Activated CD8-positive, alpha-beta memory T cell treated with anti-CD3 and anti-CD28 coated beads for 1 hour (primary cell): ENCODE results near the gene CTH.
"Not testable (repeated sequence)": the region's sequence is repeated elsewhere in the genome, so short reads cannot be mapped to it uniquely, and the experiment has no call there.

Source experiments
- DNase-seq, 2 donors: peaks; one replicate each; pipeline ENCODE4 v3.0.0-alpha.2; 2020; ENCODE audit warnings: low read depth in 1 of 2; ENCODE audit errors: extremely low read depth in 1 of 2

Gene CTH

GRCh38 chr1:70410604-70411359 lies at the start of gene CTH:
Gene CTH, plus strand, starts transcription at chr1:70411268. Its CDS starts 148 bp downstream, at chr1:70411416.
- DNase-seq: peak; percentile 80

GRCh38 chr1:70361727-70362398 lies 49.2 kb upstream of the CTH start:
- no peak for DNase-seq

GRCh38 chr1:70364439-70364838 lies 46.6 kb upstream of the CTH start:
- DNase-seq: no peak

DNA sequence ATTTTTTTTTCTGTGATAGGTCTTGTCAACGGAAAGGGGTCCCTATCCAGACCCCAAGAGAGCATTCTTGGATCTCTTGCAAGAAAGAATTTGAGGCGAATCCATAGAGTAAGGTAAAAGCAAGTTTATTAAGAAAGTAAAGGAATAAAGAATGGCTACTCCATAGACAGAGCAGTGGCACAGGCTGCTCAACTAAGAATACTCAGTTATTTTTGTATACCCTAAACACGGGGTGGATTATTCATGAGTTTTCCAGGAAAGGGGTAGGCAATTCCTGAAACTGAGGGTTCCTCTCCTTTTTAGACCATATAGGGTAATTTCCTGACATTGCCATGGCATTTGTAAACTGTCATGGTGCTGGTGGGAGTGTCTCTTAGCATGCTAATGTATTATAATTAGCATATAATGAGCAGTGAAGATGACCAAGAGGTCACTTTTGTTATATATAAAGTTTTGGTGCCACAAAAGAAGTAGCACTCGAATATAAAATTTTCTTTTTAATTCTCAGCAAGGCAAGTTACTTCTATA lies 44.6 kb upstream of the CTH start:
- not testable (repeated sequence) for DNase-seq

DNA sequence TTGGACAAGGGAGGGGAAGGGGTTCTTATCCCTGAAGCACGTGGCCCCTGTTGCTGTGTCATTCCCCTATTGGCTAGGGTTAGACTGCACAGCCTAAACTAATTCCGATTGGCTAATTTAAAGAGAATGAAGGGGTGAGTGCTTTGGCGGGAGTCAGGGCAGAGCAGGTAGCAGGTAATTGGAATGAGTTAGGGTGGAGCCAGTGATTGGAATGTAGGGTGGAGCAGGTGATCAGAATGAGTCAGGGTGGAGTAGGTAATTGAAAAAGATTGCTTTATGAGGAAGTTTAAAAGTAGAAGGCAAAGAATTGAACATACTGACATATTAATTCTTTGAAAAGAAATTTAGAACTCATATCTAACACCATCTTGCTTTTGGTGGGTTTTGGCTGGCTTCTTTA lies 44.1 kb upstream of the CTH start:
- DNase-seq: not testable (repeated sequence)

DNA sequence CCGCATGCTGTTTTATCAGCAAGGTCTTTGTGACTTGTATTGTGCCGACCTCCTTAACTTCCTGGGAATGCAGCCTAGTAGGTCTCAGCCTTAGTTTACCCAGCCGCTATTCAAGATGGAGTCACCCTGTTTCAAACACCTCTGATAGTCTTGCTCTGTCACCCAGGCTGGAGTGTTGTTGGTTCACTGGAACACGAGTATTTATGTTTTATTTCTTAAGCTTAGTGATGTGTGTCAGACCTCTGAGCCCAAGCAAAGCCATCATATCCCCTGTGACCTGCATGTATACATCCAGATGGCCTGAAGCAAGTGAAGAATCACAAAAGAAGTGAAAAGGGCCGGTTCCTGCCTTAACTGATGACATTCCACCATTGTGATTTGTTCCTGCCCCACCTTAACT lies 43.7 kb upstream of the CTH start:
- DNase-seq: not testable (repeated sequence)

DNA sequence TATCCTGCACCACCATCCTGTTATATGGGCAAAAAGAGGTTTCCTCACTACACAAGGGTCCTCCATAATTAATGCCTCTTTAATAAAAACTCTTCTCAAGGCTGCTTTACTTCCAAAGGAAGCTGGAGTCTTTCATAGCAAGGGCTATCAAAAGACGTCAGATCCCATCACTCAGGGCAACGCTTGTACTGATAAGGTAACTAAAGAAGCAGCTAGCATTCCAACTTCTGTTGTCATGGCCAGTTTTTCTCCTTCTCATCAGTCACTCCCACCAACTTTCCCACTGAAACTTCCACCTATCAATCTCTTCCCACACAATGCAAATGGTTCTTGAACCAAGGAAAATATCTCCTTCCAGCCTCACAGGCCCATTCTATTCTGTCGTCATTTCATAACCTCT lies 39.5 kb upstream of the CTH start:
- DNase-seq: not testable (repeated sequence)

- DNase-seq: no peak
Measured at GRCh38 chr1:70372426-70372825, 38.6 kb upstream of the CTH start.

GRCh38 chr1:70373580-70373979 lies 37.5 kb upstream of the CTH start:
- DNase-seq: not testable (repeated sequence)

GRCh38 chr1:70376196-70376595 lies 34.9 kb upstream of the CTH start:
- no peak for DNase-seq

DNA sequence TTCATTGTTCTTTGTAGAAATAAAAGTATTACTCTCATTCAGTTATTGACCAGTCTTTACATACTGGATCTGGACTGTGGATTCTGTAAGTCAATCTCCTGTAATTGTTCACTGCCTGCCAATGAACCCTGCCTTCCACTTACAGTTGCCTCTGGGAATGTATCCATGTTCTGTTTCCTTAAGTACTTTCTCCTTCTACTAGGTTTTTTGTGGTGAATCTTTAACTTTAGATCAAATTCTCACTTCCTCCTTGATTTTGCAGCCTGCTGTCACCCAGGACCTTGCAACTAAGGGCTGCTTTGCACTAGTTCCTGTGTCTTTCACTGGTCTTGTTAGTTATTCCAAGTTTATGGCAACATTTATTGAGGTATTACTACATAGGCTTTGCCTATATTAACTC lies 28.4 kb upstream of the CTH start:
- no peak for DNase-seq

DNA sequence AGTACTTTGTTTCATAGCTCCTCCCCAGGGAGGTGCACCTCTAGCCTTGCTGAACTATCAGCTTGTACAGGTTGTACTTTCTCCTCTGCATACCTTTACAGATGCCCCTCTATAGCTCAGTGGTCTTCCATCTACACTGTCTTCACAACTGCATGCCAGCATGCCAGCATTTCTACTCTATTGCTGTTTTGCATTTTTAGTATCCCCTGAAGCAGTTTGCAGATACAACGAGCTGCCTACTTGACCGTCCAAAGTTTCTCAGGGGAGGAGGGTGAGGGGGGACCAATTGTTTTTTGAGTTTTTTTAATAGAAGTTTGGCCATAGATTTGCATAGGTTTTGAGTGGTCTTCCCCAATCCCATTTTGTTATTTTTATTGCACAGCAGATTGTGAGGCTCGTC lies 27.6 kb upstream of the CTH start:
- DNase-seq: no peak

DNA sequence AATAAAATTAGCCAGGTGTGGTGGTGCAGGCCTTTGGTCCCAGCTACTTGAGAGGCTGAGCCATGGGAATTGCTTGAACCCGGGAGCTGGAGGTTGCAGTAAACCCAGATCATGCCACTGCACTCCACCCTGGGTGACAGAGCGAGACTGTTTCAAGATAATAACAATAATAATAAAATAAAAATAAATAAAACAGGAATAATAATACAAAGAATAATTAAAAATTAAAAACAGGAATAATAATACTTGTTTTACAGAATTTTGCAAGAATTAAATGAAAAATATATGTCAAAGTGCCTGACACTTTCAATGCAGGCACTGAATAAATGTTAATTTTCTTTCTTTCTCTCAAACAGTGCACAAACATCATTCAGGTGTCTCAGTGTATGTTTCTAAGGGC lies 26.5 kb upstream of the CTH start:
- DNase-seq: no peak

GRCh38 chr1:70385477-70385876 lies 25.6 kb upstream of the CTH start:
- DNase-seq: no peak

DNA sequence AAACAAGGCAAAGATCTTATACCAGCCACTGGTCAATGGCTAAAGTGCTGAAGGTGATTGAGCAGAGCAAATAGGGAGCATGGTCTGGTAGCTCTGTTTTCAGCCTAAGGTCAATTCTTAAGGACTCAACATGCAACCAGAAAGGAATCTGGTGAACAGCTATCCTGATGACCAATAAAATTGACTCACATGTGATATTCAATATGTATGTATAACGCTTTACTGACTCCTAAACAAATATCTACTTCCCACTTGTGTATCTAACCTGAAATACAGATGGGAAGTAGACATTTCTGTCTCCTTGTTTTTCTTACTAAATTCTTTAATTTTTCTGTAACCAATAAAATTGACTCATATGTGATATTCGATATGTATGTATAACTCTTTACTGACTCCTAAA lies 24.9 kb upstream of the CTH start:
- DNase-seq: no peak

DNA sequence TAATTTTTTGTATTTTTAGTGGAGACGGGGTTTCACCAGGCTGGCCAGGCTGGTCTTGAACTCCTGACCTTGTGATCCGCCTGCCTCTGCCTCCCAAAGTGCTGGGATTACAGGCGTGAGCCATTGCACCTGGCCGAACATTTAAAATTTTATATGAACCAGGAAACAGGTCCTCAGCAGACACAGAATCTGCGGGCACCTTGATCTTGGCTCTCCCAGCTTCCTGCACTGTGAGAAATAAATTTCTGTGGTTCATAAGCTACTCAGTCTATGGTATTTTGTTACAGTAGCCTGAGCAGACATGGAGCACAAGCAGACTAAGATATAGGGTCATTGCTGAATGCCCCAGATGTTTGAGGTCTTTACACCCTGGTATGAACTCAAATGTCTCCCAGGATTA lies 23.6 kb upstream of the CTH start:
- no peak for DNase-seq

DNA sequence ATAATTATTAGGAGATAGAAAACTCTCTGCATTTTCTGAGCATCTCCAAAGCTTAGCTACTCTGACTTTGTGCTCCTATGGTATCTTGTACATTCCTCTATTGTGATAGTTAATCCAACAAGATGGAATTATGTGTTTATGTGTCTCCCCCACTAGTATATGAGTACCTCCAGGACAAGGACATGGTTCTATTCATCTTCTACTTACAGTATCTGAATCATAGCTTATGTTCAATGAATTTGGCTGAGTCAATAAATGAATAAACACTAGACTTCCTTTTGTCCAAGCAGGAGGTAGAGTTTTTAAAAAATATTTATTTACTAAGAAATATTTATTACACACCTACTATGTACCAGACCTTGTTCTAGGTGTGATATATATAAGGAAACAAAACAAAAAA lies 18.4 kb upstream of the CTH start:
- DNase-seq: no peak

DNA sequence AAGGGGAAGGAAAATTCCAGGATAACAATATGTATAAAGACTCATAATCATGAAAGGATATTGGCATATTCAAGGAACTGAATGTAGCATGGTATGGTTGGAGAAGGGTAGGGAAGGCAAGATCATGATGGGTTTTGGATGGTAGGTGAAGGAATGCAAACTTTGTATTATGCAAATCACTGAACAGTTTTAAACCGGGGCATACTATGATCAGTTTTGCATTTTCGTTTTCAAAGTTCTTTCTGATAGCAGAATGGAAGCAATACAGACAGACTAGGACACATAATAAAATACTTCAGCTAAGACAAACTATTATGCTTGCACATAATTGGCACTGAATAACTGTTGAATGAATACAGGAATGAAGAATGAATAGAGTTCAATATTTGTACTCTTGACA lies 14.5 kb upstream of the CTH start:
- no peak for DNase-seq

DNA sequence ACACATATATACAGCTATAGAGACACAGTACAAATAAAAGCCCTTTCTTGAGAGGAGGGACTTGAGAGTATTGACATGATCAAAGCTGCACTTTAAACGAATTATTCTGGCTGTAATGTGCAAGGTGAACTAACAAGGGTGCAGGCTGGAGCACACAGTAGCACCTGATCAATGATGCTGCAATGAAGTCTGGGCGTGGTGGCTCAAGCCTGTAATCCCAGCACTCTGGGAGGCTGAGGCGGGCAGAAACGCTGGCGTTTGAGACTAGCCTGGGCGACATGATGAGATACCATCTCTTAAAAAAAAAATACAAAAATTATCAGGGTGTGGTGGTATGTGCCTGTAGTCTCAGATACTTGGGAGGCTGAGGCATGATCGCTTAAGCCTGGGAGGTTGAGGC lies 14.1 kb upstream of the CTH start:
- DNase-seq: no peak

DNA sequence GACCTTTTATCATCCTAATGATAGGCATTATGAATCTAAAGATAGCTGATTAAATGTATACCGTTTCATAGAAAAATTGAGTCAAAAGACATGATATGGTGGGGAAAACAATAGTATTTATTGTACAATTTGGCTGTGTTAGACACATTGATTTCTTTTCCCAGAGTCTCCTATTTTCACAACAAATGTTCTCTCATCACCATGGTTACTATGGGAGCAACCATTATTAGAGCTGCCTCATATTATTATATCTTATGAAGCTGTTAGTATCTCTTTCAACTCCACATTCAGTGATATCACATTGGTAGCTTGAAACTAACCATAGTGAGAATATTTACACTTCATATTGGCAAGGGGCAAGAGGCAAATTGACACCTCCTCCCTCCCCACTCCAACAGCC lies 10.7 kb upstream of the CTH start:
- DNase-seq: no peak

DNA sequence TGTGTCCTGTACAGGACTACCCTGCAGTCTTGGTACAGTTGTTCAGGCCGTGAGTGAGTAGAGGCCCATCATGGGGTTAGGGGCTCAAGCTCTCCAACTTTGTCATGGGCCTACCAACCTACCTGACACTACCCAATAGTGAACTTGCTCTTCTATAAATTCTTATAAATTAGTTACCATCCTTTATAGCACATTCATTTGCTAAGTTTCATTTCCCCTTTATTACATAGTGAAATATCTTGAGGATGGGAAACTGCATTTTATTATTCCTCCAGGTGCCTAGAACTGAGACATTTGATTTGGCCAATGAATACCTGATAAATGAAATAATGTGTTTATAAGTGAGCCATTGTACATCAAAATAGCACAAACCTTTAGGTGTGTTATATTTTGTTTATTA lies 9.1 kb upstream of the CTH start:
- no peak for DNase-seq

DNA sequence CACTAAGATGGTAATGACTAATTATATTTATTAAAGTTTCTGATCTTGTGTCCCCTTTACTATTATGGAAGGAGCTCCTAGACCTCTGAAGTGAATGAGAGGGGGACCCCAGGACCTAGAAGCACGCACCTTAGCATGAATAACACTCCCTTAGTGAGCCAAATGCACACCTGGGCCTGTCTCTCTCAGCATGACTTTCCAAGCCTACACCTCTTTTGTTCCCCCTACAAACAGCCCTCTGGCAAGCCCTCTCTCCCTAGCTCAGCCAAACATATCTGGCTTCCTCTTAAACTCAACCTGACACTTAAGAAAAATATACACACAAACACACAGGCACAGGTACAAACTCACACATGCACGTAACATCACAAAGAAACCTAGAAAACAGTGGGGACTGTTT lies 7.3 kb upstream of the CTH start:
- DNase-seq: no peak
